DOHH2 (cell line): Measurements from ENCODE around the gene ZBTB7A.

Experiments used
- H3F3A ChIP-seq: fragments of 200-600 bp; sonication (generic), shearing (Covaris generic); 2 replicates; pipeline ENCODE4 v1.6.0; 2016; ENCODE audit warnings: antibody characterized with exemption, mild to moderate bottlenecking; ENCODE audit not compliant: control insufficient read depth, insufficient read depth
- H3K27ac ChIP-seq: fragments of 200-600 bp; sonication (generic); 2 replicates; pipeline ENCODE4 v1.5.1; 2014; ENCODE audit warnings: low read depth, mild to moderate bottlenecking, low read length, moderate library complexity
- H3K27me3 ChIP-seq: fragments of 200-600 bp; sonication (generic); 2 replicates; pipeline ENCODE4 v1.6.1; 2014; ENCODE audit warnings: mild to moderate bottlenecking, low read length, mixed read lengths; ENCODE audit not compliant: control insufficient read depth
- H3K36me3 ChIP-seq: fragments of 200-600 bp; sonication (generic); 2 replicates; pipeline ENCODE4 v1.6.1; 2014; ENCODE audit warnings: mild to moderate bottlenecking, low read length, moderate library complexity, mixed read lengths; ENCODE audit not compliant: control insufficient read depth
- H3K4me1 ChIP-seq: fragments of 200-600 bp; sonication (generic); 2 replicates; pipeline ENCODE4 v1.6.1; 2014; ENCODE audit warnings: mild to moderate bottlenecking, low read length, mixed read lengths; ENCODE audit not compliant: control insufficient read depth
- H3K4me2 ChIP-seq: fragments of 200-600 bp; sonication (generic); 2 replicates; pipeline ENCODE4 v1.6.0; 2014; ENCODE audit warnings: mild to moderate bottlenecking, low read length, moderate library complexity
- H3K4me3 ChIP-seq: fragments of 200-600 bp; sonication (generic); 2 replicates; pipeline ENCODE4 v1.5.1; 2014; ENCODE audit warnings: mild to moderate bottlenecking, low read length, mixed read lengths
- H3K79me2 ChIP-seq: fragments of 200-600 bp; sonication (generic); 2 replicates; pipeline ENCODE4 v1.6.1; 2014; ENCODE audit warnings: mild to moderate bottlenecking, low read length, mixed read lengths; ENCODE audit not compliant: control insufficient read depth
- H3K9me2 ChIP-seq: fragments of 200-600 bp; sonication (generic); replicated peaks from 2 replicates; pipeline ENCODE4 v1.6.1; 2014; ENCODE audit warnings: mild to moderate bottlenecking, low read length, mixed read lengths; ENCODE audit not compliant: control insufficient read depth
- H3K9me3 ChIP-seq: fragments of 200-600 bp; sonication (generic); 2 replicates; pipeline ENCODE4 v1.6.1; 2014; ENCODE audit warnings: antibody characterized with exemption, low read length, mixed read lengths; ENCODE audit not compliant: control insufficient read depth, insufficient read depth
- H4K20me1 ChIP-seq: fragments of 200-600 bp; sonication (generic); 2 replicates; pipeline ENCODE4 v1.6.0; 2014; ENCODE audit warnings: low read depth, mild to moderate bottlenecking, antibody characterized with exemption, low read length, moderate library complexity; ENCODE audit not compliant: control insufficient read depth, insufficient read depth
- EZH2phosphoT487 ChIP-seq: fragments of 200-600 bp; sonication (generic); IDR thresholded peaks from 2 replicates; pipeline ENCODE4 v1.6.1; 2017; ENCODE audit warnings: borderline replicate concordance, mild to moderate bottlenecking, antibody characterized with exemption, low read length, moderate library complexity, mixed read lengths
- TF ChIP-seq, protein P1 (sequence below): fragments of 200-600 bp; sonication (generic); IDR thresholded peaks from one replicate; pipeline ENCODE4 v1.5.1; 2014; ENCODE audit warnings: antibody characterized with exemption, mild to moderate bottlenecking, low read depth, low read length; ENCODE audit not compliant: poor library complexity, severe bottlenecking

Gene ZBTB7A

GRCh38 chr19:4102339-4103079, 35.8 kb upstream of the ZBTB7A start:
- Histone ChIP-seq H3K4me1 (no peaks in the 10 kb centered on the region), H3K4me2 (no peak overlapping the region), H3K9me3 (no peaks in the 10 kb centered on the region), H3K9me2 (no peaks in the 10 kb centered on the region), H3K4me3 (no peak overlapping the region), H3K27me3 (no peaks in the 10 kb centered on the region), H4K20me1 (no peaks in the 10 kb centered on the region), H3K79me2 (peaks cover 2% of the 10 kb centered on the region; the same call in 1 of the 2 replicates), H3K27ac (no peak overlapping the region), H3F3A (no peaks in the 10 kb centered on the region), H3K36me3 (peaks cover 53% of the 10 kb centered on the region)
- TF ChIP-seq, protein P1, sequence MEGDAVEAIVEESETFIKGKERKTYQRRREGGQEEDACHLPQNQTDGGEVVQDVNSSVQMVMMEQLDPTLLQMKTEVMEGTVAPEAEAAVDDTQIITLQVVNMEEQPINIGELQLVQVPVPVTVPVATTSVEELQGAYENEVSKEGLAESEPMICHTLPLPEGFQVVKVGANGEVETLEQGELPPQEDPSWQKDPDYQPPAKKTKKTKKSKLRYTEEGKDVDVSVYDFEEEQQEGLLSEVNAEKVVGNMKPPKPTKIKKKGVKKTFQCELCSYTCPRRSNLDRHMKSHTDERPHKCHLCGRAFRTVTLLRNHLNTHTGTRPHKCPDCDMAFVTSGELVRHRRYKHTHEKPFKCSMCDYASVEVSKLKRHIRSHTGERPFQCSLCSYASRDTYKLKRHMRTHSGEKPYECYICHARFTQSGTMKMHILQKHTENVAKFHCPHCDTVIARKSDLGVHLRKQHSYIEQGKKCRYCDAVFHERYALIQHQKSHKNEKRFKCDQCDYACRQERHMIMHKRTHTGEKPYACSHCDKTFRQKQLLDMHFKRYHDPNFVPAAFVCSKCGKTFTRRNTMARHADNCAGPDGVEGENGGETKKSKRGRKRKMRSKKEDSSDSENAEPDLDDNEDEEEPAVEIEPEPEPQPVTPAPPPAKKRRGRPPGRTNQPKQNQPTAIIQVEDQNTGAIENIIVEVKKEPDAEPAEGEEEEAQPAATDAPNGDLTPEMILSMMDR = no peak
- no peak for TF ChIP-seq EZH2phosphoT487

DNA sequence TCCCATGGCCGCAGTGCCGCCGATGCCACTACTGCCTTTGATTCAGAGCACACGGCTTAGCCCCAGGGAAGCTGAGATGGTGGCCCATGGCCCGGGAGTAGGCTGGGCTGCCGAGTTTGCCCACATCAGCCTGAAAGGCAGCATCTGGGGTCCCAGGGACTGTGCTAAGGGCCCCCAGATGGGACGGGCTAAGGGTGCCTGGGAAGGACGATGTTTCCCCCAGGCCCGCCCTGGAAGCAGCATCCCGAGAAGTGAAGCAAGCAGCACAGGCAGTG, 34.7 kb upstream of the ZBTB7A start:
- no peaks in the 10 kb centered on the region for H3K9me2 ChIP-seq
- H3K4me1 ChIP-seq = no peaks in the 10 kb centered on the region
- H3K36me3 ChIP-seq = peaks cover 52% of the 10 kb centered on the region
- no peaks in the 10 kb centered on the region for H4K20me1 ChIP-seq
- no peak for TF ChIP-seq EZH2phosphoT487
- TF ChIP-seq, protein P1 = no peak
- no peaks in the 10 kb centered on the region for H3K79me2 ChIP-seq
- no peak overlapping the region for H3K4me3 ChIP-seq
- no peaks in the 10 kb centered on the region for H3K9me3 ChIP-seq
- H3F3A ChIP-seq = no peaks in the 10 kb centered on the region
- no peaks in the 10 kb centered on the region for H3K27me3 ChIP-seq
- no peak overlapping the region for H3K27ac ChIP-seq
- no peak overlapping the region for H3K4me2 ChIP-seq

DNA sequence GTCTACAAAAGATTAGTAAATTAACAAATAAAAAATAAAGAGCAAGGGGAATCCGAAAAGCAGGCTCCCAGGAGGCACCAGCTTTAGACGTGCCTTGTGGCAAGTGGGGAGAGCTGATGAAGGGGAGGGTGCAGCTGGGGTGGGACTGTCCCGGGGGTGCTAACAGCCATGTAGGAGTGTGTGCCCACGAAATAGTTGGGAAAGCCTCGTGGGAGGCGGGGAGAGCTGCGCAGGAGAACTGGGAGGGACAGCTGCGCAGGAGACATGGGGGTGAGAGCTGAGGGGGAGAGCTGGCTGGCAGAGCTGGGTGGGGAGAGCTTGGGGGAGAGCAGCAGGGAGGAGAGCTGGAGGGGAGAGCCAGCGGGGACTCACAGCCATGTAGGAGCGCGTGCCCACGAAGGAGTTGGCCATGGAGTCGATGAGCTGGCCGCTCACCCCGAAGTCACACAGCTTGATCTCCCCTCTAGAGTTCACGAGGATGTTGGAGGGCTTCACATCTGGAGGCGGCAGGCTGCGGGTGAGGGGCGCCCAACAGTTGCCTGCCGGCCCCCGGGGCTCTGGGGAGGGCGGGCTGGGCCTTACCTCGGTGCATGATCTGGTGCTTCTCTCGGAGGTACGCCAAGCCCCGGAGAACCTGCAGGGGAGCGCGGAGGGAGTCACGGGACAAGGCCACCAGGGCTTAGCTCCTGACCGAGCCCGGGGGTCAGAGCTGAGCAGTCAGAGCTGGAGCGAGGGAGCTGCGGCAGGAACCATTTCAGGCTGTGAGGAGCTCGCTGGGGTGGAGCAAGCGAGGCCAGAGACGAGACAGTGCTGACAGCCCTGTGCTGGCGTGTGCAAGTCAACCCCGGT, 34.2 kb upstream of the ZBTB7A start:
- H3K4me2 ChIP-seq = no peak overlapping the region
- no peaks in the 10 kb centered on the region for H4K20me1 ChIP-seq
- TF ChIP-seq, protein P1 = no peak
- TF ChIP-seq EZH2phosphoT487 = no peak
- no peaks in the 10 kb centered on the region for H3K9me3 ChIP-seq
- H3K4me1 ChIP-seq = no peaks in the 10 kb centered on the region
- H3K4me3 ChIP-seq = no peak overlapping the region
- peaks cover 52% of the 10 kb centered on the region for H3K36me3 ChIP-seq
- H3K27me3 ChIP-seq = no peaks in the 10 kb centered on the region
- no peaks in the 10 kb centered on the region for H3K9me2 ChIP-seq
- no peaks in the 10 kb centered on the region for H3K79me2 ChIP-seq
- no peak overlapping the region for H3K27ac ChIP-seq
- H3F3A ChIP-seq = no peaks in the 10 kb centered on the region
